Choroid plexus epithelial cell (primary cell): ENCODE results near the gene HDGF.
A peak's percentile ranks its signal among the peaks of the same experiment; 100 is the strongest.

Source experiments
- DNase-seq: peaks from one replicate; pipeline ENCODE4 v3.0.0-alpha.2; 2010; ENCODE audit warnings: low read depth
- H3K4me3 ChIP-seq: 2 replicates; pipeline ENCODE4 v1.5.1; 2011; ENCODE audit warnings: low read depth, mild to moderate bottlenecking, control low read depth, low read length, moderate library complexity
- CTCF ChIP-seq: conservative IDR thresholded peaks from 2 replicates; pipeline ENCODE4 v1.5.1; 2011; ENCODE audit warnings: low read depth, mild to moderate bottlenecking, control low read depth, inconsistent platforms, low read length, moderate library complexity

HDGF gene

GRCh38 chr1:156741481-156741983 lies 9.9 kb downstream of the HDGF start:
- TF ChIP-seq CTCF: no peak
- H3K4me3 ChIP-seq: peak overlapping the region; percentile 48
- DNase-seq: no peak

GRCh38 chr1:156740741-156741480 lies 10.6 kb downstream of the HDGF start, which contains the start of gene MRPL24:
Gene MRPL24, minus strand, starts transcription at chr1:156741088. Its CDS starts 2,384 bp downstream, at chr1:156738704.
- no peak for TF ChIP-seq CTCF
- H3K4me3 ChIP-seq: peak within 1 kb of the TSS; percentile 91
- peak; percentile 100 for DNase-seq

GRCh38 chr1:156740237-156740740 lies 11.2 kb downstream of the HDGF start:
- no peak for DNase-seq
- peak overlapping the region; percentile 91 for H3K4me3 ChIP-seq
- no peak for TF ChIP-seq CTCF

- no peak for TF ChIP-seq CTCF
- DNase-seq: no peak
These were observed 12.6 kb downstream of the HDGF start for GRCh38 chr1:156738916-156739315.

GRCh38 chr1:156738407-156738806 lies 13.1 kb downstream of the HDGF start:
- no peak overlapping the region for H3K4me3 ChIP-seq
- DNase-seq: no peak
- TF ChIP-seq CTCF: no peak

More at GRCh38 chr1:156738916-156739315, 12.6 kb downstream of the HDGF start:
- no peak overlapping the region for H3K4me3 ChIP-seq

GRCh38 chr1:156733989-156734584 lies 17.4 kb downstream of the HDGF start:
- no peak overlapping the region for H3K4me3 ChIP-seq
- TF ChIP-seq CTCF: no peak
- DNase-seq: no peak
